Adrenal gland (tissue), 5 donors: Measurements from ENCODE around the gene CLDN8.

ENCODE experiments used
- CTCF ChIP-seq, 6 experiments: fragments of 450-650 bp in 4 of 6; fragments of 200-600 bp in 2 of 6; sonication (generic) in 1 of 6; IDR thresholded peaks; 1 replicate in 5 of 6; 2 replicates in 1 of 6; pipeline versions ENCODE4 v1.5.1 to v1.8.0; 2016 to 2021; ENCODE audit warnings: antibody characterized with exemption in 6 of 6, mild to moderate bottlenecking in 2 of 6, moderate library complexity in 1 of 6
- POLR2A ChIP-seq, 2 donors: fragments of 450-650 bp; IDR thresholded peaks; one replicate each; pipeline ENCODE4 v1.6.1; 2017; ENCODE audit warnings: antibody characterized with exemption in 2 of 2, mild to moderate bottlenecking in 2 of 2, moderate library complexity in 1 of 2
- donor health status: DM: no; HTN: no; CAD: no.

GRCh38 chr21:30207252-30207579 lies 8.7 kb downstream of the CLDN8 start:
- no peak for TF ChIP-seq POLR2A (IDR thresholded peaks at IDR 0.05)
- TF ChIP-seq CTCF (IDR thresholded peaks at IDR 0.05), result no peak
